ES-I3 (cell line): ENCODE data around the gene GJC3.
"Not testable (repeated sequence)": the region's sequence is repeated elsewhere in the genome, so short reads cannot be mapped to it uniquely, and the experiment has no call there.

Experiments
- H3K36me3 ChIP-seq: 2 replicates; pipeline ENCODE4 v1.6.1; 2013; ENCODE audit warnings: mild to moderate bottlenecking, low read length, control low read depth, moderate library complexity; ENCODE audit not compliant: insufficient read depth
- H3K4me1 ChIP-seq: 2 replicates; pipeline ENCODE4 v1.6.1; 2013; ENCODE audit warnings: mild to moderate bottlenecking, control low read depth, low read length; ENCODE audit not compliant: insufficient read depth
- H3K9ac ChIP-seq: 2 replicates; pipeline ENCODE4 v1.6.1; 2013; ENCODE audit warnings: low read depth, mild to moderate bottlenecking, low read length, moderate library complexity
- H3K9me3 ChIP-seq: 2 replicates; pipeline ENCODE4 v1.6.1; 2013; ENCODE audit warnings: mild to moderate bottlenecking, low read length, moderate library complexity; ENCODE audit not compliant: control insufficient read depth, insufficient read depth

GJC3 gene, protein sequence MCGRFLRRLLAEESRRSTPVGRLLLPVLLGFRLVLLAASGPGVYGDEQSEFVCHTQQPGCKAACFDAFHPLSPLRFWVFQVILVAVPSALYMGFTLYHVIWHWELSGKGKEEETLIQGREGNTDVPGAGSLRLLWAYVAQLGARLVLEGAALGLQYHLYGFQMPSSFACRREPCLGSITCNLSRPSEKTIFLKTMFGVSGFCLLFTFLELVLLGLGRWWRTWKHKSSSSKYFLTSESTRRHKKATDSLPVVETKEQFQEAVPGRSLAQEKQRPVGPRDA

GRCh38 chr7:99928994-99929729, at the start of gene GJC3:
GJC3 (minus strand) TSS chr7:99929620; CDS start chr7:99929620, 0 bp downstream.
- no peaks in the 10 kb centered on the region for H3K4me1 ChIP-seq
- H3K9me3 ChIP-seq: no peaks in the 10 kb centered on the region
- H3K36me3 ChIP-seq: no peaks in the 10 kb centered on the region
- H3K9ac ChIP-seq: peak within 1 kb of the TSS; percentile 43; the same call in 1 of the 2 replicates

DNA sequence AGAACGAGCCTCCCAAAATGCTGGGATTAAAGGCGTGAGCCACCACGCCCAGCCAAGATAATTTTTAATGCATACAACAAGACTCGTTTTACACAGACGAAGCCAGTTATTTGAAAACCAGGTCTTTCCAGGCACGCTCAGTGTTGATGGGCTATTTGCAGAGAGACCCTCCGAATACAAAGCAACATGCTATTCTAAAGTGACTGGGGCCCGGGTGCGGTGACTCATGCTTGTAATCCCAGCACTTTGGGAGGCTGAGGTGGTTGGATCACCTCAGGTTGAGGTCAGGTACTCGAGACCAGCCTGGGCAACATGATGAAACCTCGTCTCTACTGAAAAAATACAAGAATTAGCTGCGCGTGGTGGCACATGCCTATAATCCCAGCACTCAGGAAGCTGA, 47.2 kb upstream of the GJC3 start:
- Histone ChIP-seq H3K4me1 (peaks cover 4% of the 10 kb centered on the region; the same call in 1 of the 2 replicates), H3K36me3 (no peaks in the 10 kb centered on the region), H3K9me3 (no peaks in the 10 kb centered on the region), H3K9ac (no peak overlapping the region)

- Histone ChIP-seq H3K4me1 (peaks cover 4% of the 10 kb centered on the region; the same call in 1 of the 2 replicates), H3K9me3 (no peaks in the 10 kb centered on the region), H3K9ac (no peak within 1 kb of the TSS), H3K36me3 (no peaks in the 10 kb centered on the region)
Observed at GRCh38 chr7:99975782-99976521, 46.5 kb upstream of the GJC3 start, which contains the start of gene AZGP1. AZGP1 (minus strand) TSS chr7:99976031; CDS start chr7:99976020, 11 bp downstream.

DNA sequence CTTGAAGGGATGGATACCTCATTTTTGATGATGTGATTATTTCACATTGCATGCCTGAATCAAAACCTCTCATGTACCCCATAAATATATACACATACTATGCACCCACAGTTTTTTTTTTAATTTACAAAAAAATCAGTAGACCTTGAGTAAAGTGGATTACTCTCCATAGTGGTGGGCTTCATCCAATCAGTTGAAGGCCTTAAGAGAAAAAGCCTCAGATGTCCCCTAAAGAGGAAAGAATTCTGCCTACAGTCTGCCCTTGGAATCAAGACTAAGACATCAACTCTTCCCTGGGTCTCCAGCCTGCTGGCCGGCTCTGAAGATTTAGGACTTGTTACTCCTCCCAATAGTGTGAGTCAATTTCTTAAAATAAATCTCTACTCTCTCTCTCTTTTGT, 45.3 kb upstream of the GJC3 start:
- Histone ChIP-seq H3K9me3 (no peaks in the 10 kb centered on the region), H3K36me3 (no peaks in the 10 kb centered on the region), H3K9ac (no peak overlapping the region), H3K4me1 (peaks cover 4% of the 10 kb centered on the region; the same call in 1 of the 2 replicates)

- not testable (repeated sequence) for H3K9ac ChIP-seq, H3K4me1 ChIP-seq, H3K36me3 ChIP-seq, H3K9me3 ChIP-seq
Observed at GRCh38 chr7:99973817-99974216, 44.4 kb upstream of the GJC3 start.

- Histone ChIP-seq H3K36me3 (no peaks in the 10 kb centered on the region), H3K9me3 (no peaks in the 10 kb centered on the region), H3K9ac (no peak overlapping the region), H3K4me1 (peaks cover 1% of the 10 kb centered on the region; the same call in 1 of the 2 replicates)
Observed at GRCh38 chr7:99971242-99971641, 41.8 kb upstream of the GJC3 start.

DNA sequence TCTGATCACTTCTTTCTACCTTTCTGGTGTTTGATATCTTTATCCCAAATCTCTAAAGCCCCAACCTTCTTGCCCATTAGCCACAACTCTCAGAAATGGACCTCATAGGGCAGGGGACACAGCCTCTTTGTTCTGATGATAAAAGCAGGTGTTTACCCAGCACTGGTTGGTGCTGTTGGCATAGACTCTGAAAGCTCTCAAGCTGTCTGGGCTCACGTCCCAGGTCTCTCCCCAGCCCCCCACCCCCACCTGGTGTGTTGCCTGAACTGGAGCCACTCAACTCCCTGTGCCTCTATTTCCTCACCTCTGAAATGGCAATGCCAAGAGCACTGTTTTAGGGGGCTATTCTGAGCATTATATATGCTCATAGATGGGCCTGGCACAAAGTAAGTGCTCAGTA, 40.4 kb upstream of the GJC3 start:
- not testable (repeated sequence) for H3K36me3 ChIP-seq, H3K9ac ChIP-seq, H3K9me3 ChIP-seq, H3K4me1 ChIP-seq

- H3K9me3 ChIP-seq: no peaks in the 10 kb centered on the region
Observed at GRCh38 chr7:99969298-99969697, 39.9 kb upstream of the GJC3 start.

DNA sequence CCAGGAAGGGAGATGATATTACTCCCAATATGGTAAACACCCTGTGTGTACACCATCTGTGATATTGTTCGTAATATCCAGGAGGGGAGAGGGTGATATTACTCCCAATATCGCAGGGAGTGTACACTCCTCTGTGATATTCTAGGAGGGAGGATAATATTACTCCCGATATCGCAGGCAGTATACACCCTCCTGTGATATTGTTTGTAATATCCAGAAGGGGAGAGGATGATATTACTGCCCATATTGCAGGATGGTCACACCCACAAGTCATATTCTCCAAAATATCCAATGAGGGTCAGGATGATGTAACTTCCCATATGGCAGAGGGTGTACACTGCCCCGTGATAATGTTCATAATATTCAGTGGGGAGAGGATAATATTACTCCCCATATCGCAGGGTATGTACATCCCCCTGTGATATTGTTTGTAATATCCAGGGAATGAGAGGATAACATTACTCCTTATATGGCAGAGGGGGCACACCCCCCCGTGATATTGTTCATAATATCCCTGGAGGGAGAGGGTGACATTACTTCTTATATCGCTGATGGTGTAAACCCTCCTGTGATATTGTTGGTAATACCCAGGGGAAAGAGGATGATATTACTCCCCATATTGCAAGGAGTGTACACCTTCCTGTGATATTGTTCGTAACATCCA, 29.3 kb upstream of the GJC3 start:
- H3K4me1 ChIP-seq: no peaks in the 10 kb centered on the region
- no peaks in the 10 kb centered on the region for H3K9me3 ChIP-seq
- H3K9ac ChIP-seq: no peak overlapping the region
- no peaks in the 10 kb centered on the region for H3K36me3 ChIP-seq

More at GRCh38 chr7:99969298-99969697, 39.9 kb upstream of the GJC3 start:
- Histone ChIP-seq H3K9ac (no peak overlapping the region), H3K4me1 (no peaks in the 10 kb centered on the region), H3K36me3 (no peaks in the 10 kb centered on the region)

DNA sequence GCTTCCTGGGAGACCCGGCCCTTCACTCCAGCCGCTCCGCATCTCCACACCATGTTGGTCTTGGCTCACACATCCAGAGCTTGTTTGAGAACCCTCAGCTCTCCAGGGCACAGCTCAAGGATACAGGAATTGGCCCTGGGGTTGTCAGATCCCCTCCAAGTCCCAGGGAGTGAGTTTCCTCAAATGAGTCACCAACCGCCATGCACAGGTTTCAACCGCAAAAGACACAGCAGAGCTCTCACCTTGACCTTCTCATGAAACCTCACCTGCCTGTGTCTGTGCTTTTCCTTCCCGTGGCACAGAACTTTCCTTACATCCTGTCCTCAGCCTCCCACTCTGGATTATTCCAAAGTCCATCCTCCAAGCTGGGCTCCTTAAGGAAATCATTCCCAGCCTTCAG, 25.8 kb upstream of the GJC3 start:
- Histone ChIP-seq H3K9ac (no peak overlapping the region), H3K4me1 (no peaks in the 10 kb centered on the region), H3K9me3 (0 out of 2 replicates have a peak, but pooled peaks cover 7% of the 10 kb centered on the region), H3K36me3 (no peaks in the 10 kb centered on the region)

- H3K36me3 ChIP-seq, H3K4me1 ChIP-seq, H3K9ac ChIP-seq: not testable (repeated sequence)
- 0 out of 2 replicates have a peak, but pooled peaks cover 11% of the 10 kb centered on the region for H3K9me3 ChIP-seq
Observed at GRCh38 chr7:99954643-99955042, 25.2 kb upstream of the GJC3 start.

DNA sequence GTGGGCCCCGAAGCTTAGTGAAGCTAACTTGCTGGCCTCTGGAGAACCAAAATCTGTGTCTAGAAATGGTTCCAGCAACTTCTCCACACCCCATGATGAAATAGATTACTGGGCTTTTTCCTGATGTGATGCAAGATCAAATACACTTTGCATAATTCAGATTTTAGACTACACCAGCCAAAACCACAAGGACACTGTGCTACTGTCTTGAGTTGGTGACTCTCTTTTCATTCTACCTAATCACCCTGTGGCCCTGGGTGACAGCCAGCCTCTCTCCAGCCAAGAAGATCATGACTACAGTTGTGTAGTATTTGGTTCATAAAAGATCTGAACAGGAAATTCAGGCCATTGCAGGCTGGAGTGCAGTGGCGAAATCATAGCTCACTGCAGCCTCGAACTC, 24.2 kb upstream of the GJC3 start:
- Histone ChIP-seq H3K9ac (no peak overlapping the region), H3K4me1 (no peaks in the 10 kb centered on the region), H3K9me3 (0 out of 2 replicates have a peak, but pooled peaks cover 11% of the 10 kb centered on the region)

GRCh38 chr7:99952649-99953048, 23.2 kb upstream of the GJC3 start:
- not testable (repeated sequence) for H3K36me3 ChIP-seq, H3K9ac ChIP-seq, H3K4me1 ChIP-seq
- 0 out of 2 replicates have a peak, but pooled peaks cover 11% of the 10 kb centered on the region for H3K9me3 ChIP-seq

More for the DNA sequence above, 24.2 kb upstream of the GJC3 start:
- no peaks in the 10 kb centered on the region for H3K36me3 ChIP-seq

- H3K9ac ChIP-seq, H3K4me1 ChIP-seq, H3K36me3 ChIP-seq: not testable (repeated sequence)
- 0 out of 2 replicates have a peak, but pooled peaks cover 11% of the 10 kb centered on the region for H3K9me3 ChIP-seq
Observed at GRCh38 chr7:99950819-99951218, 21.4 kb upstream of the GJC3 start.
